ENCODE data around the gene DNAJC6.

DNA sequence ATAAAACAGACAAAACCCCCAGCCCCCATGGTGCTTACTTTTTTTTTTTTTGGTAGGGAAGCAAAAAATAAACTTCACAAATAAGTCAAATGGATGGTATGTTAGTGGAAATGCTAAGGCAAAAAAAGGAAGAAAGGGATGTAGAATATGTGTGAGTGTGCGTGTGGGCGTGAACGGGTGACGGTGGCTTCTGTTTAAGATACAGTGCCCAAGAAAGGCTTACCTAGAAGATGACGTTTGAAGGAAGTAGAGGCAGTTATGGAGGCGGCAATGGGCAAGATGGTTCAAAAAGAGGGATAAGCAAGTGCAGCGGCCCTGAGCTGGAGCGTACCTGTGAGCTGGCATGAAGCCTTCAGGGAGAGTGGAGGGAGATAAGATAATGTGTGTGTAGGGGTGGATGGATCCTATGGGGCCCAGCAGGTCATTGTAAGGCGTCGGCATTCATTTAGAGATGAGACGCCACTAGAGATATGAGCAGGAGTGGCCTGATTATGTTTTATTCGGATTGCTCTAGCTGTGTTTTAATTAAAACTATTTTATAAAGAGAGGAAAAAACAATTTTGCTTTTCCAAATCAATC is 131.1 kb downstream of the DNAJC6 start:
- TF ChIP-seq, protein P1, sequence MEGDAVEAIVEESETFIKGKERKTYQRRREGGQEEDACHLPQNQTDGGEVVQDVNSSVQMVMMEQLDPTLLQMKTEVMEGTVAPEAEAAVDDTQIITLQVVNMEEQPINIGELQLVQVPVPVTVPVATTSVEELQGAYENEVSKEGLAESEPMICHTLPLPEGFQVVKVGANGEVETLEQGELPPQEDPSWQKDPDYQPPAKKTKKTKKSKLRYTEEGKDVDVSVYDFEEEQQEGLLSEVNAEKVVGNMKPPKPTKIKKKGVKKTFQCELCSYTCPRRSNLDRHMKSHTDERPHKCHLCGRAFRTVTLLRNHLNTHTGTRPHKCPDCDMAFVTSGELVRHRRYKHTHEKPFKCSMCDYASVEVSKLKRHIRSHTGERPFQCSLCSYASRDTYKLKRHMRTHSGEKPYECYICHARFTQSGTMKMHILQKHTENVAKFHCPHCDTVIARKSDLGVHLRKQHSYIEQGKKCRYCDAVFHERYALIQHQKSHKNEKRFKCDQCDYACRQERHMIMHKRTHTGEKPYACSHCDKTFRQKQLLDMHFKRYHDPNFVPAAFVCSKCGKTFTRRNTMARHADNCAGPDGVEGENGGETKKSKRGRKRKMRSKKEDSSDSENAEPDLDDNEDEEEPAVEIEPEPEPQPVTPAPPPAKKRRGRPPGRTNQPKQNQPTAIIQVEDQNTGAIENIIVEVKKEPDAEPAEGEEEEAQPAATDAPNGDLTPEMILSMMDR (IDR thresholded peaks at IDR 0.05), result no peak
- TF ChIP-seq POLR2A (IDR thresholded peaks at IDR 0.05), result no peak

Data from esophagus squamous epithelium (tissue), 4 donors.